Smooth muscle cell (in vitro differentiated cells): ENCODE results near the gene TLR6. TPM values are rescaled to one million over a fixed set of nuclear protein-coding genes. Genes with fewer than 3 reads are reported as not detected.

Experiments
- DNase-seq: peaks from one replicate; lab custom pipeline; 2025; ENCODE audit not compliant: unreplicated experiment; lab: John Stamatoyannopoulos, UW
- H2AFZ ChIP-seq: fragments of 200-600 bp; sonication (generic); 2 replicates; pipeline ENCODE4 v1.6.0; 2016; ENCODE audit warnings: antibody characterized with exemption, low read depth, mild to moderate bottlenecking
- H3F3A ChIP-seq: fragments of 200-600 bp; sonication (generic); 2 replicates; pipeline ENCODE4 v1.6.0; 2017; ENCODE audit warnings: antibody characterized with exemption, low read depth
- H3K27ac ChIP-seq: fragments of 200-600 bp; sonication (generic); 2 replicates; pipeline ENCODE4 v1.5.1; 2016; ENCODE audit warnings: low read depth, mild to moderate bottlenecking
- H3K27me3 ChIP-seq: fragments of 200-600 bp; sonication (generic); 2 replicates; pipeline ENCODE4 v1.6.1; 2016; ENCODE audit warnings: low read depth, mild to moderate bottlenecking
- H3K36me3 ChIP-seq: fragments of 200-600 bp; sonication (generic); 2 replicates; pipeline ENCODE4 v1.5.1; 2016; ENCODE audit warnings: low read depth
- H3K4me1 ChIP-seq: fragments of 200-600 bp; sonication (generic); 2 replicates; pipeline ENCODE4 v1.5.1; 2016; ENCODE audit warnings: low read depth
- H3K4me2 ChIP-seq: fragments of 200-600 bp; sonication (generic); 2 replicates; pipeline ENCODE4 v1.6.0; 2016; ENCODE audit warnings: mild to moderate bottlenecking
- H3K4me3 ChIP-seq: fragments of 200-600 bp; sonication (generic); 2 replicates; pipeline ENCODE4 v1.5.1; 2016; ENCODE audit warnings: mild to moderate bottlenecking
- H3K79me2 ChIP-seq: fragments of 200-600 bp; sonication (generic); 2 replicates; pipeline ENCODE4 v1.6.0; 2016; ENCODE audit warnings: low read depth, mild to moderate bottlenecking
- H3K9ac ChIP-seq: fragments of 200-600 bp; sonication (generic); 2 replicates; pipeline ENCODE4 v1.6.0; 2016; ENCODE audit warnings: low read depth
- H3K9me3 ChIP-seq: fragments of 200-600 bp; sonication (generic); replicated peaks from 2 replicates; pipeline ENCODE4 v1.5.1; 2016; ENCODE audit warnings: low read depth
- H4K20me1 ChIP-seq: fragments of 200-600 bp; sonication (generic); 2 replicates; pipeline ENCODE4 v1.6.0; 2016; ENCODE audit warnings: low read depth
- CTCF ChIP-seq: fragments of 200-600 bp; sonication (generic); IDR thresholded peaks from 2 replicates; pipeline ENCODE4 v1.5.1; 2017; ENCODE audit warnings: borderline replicate concordance, mild to moderate bottlenecking, antibody characterized with exemption; ENCODE audit not compliant: insufficient read depth, poor library complexity, severe bottlenecking
- WGBS: methylation state at CpG from one replicate; pipeline ENCODE4 v1.1.7; 2016; ENCODE audit warnings: low lambda C conversion rate; 5-methylcytosine and 5-hydroxymethylcytosine counted together
- polyA plus RNA-seq: library from polyadenylated mRNA; unstranded; fragments of >200 nt; fragmentation: Nextera tagmentation; extraction: Ambion mirVana; gene quantifications from 2 replicates; pipeline ENCODE4 v1.2.1, GENCODE V29; 2016
- total RNA-seq: library from RNA; depleted of rRNA; stranded (reverse); fragments of >200 nt; gene quantifications from 2 replicates; pipeline ENCODE4 v1.2.3, GENCODE V29; 2014

Gene TLR6
- total and polyA plus RNA-seq, 2 experiments from 2014 or later = 0.17 to 4.4 TPM

GRCh38 chr4:38837334-38837733 is 19.3 kb downstream of the TLR6 start:
- Histone ChIP-seq H3K4me2 (no peak overlapping the region), H4K20me1 (no peaks in the 10 kb centered on the region), H3F3A (no peaks in the 10 kb centered on the region)

GRCh38 chr4:38834570-38834969 is 22.0 kb downstream of the TLR6 start:
- no peak overlapping the region for H2AFZ ChIP-seq
- H3K36me3 ChIP-seq = no peaks in the 10 kb centered on the region
- H3K27ac ChIP-seq = no peak overlapping the region
- H3F3A ChIP-seq = no peaks in the 10 kb centered on the region
- H3K9me3 ChIP-seq = no peaks in the 10 kb centered on the region
- no peak overlapping the region for H3K4me3 ChIP-seq
- no peak for DNase-seq
- no peaks in the 10 kb centered on the region for H3K79me2 ChIP-seq
- WGBS = 92% methylated on average over 4 of the region's 4 CpGs
- H3K4me2 ChIP-seq = no peak overlapping the region
- H3K4me1 ChIP-seq = no peaks in the 10 kb centered on the region
- no peaks in the 10 kb centered on the region for H4K20me1 ChIP-seq
- H3K9ac ChIP-seq = no peak overlapping the region
- TF ChIP-seq CTCF = no peak
- H3K27me3 ChIP-seq = no peaks in the 10 kb centered on the region

More at GRCh38 chr4:38837334-38837733, 19.3 kb downstream of the TLR6 start:
- Histone ChIP-seq H3K79me2 (no peaks in the 10 kb centered on the region), H3K36me3 (no peaks in the 10 kb centered on the region), H3K9ac (no peak overlapping the region), H3K9me3 (no peaks in the 10 kb centered on the region), H3K27me3 (no peaks in the 10 kb centered on the region), H3K4me1 (no peaks in the 10 kb centered on the region), H3K4me3 (no peak overlapping the region), H3K27ac (no peak overlapping the region), H2AFZ (no peak overlapping the region)
- no peak for DNase-seq
- TF ChIP-seq CTCF = no peak

GRCh38 chr4:38832624-38833528 is 23.7 kb downstream of the TLR6 start:
- no peaks in the 10 kb centered on the region for H3K36me3 ChIP-seq
- H3K79me2 ChIP-seq = no peaks in the 10 kb centered on the region
- TF ChIP-seq CTCF = no peak
- H3K4me1 ChIP-seq = no peaks in the 10 kb centered on the region
- H2AFZ ChIP-seq = no peak overlapping the region
- no peaks in the 10 kb centered on the region for H3K27me3 ChIP-seq
- no peak overlapping the region for H3K27ac ChIP-seq
- 84% methylated on average over 7 of the region's 7 CpGs for WGBS
- H3K9ac ChIP-seq = no peak overlapping the region
- no peak for DNase-seq
- H3K9me3 ChIP-seq = no peaks in the 10 kb centered on the region
- no peaks in the 10 kb centered on the region for H4K20me1 ChIP-seq
- no peak overlapping the region for H3K4me3 ChIP-seq
- no peak overlapping the region for H3K4me2 ChIP-seq
- H3F3A ChIP-seq = no peaks in the 10 kb centered on the region

GRCh38 chr4:38832206-38832605 is 24.4 kb downstream of the TLR6 start:
- no peak for TF ChIP-seq CTCF
- no peak overlapping the region for H3K4me2 ChIP-seq
- H3K9ac ChIP-seq = no peak overlapping the region
- no peaks in the 10 kb centered on the region for H3K36me3 ChIP-seq
- whole genome bisulfite sequencing = 88% methylated on average over 1 of the region's 1 CpG
- H3K4me3 ChIP-seq = no peak overlapping the region
- no peaks in the 10 kb centered on the region for H4K20me1 ChIP-seq
- no peak overlapping the region for H3K27ac ChIP-seq
- H3K79me2 ChIP-seq = no peaks in the 10 kb centered on the region
- H3K27me3 ChIP-seq = no peaks in the 10 kb centered on the region
- H3K9me3 ChIP-seq = no peaks in the 10 kb centered on the region
- no peak overlapping the region for H2AFZ ChIP-seq
- DNase-seq = no peak
- no peaks in the 10 kb centered on the region for H3K4me1 ChIP-seq
- no peaks in the 10 kb centered on the region for H3F3A ChIP-seq
